ENCODE measurements around the gene ZNF688. TPM values are rescaled to one million over a fixed set of nuclear protein-coding genes. Genes with fewer than 3 reads are reported as not detected.

The ZNF688 gene
- total and polyA plus RNA-seq, 2 experiments from 2014 or later, result 4.0 to 4.4 TPM

DNA sequence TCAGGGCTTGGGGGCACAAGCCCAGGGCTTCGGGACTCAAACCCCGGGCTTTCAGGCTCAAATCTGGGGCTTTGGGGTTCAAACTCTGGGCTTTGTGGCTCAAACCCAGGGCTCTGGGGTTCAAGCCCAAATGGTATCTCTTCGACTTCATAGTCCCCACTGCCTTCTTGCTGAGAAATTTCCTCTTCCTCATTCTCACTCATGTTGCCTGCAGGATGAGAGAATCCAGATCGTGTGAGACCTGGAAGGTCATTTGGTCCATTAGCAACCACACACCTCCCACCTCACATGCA lies 45.7 kb downstream of the ZNF688 start:
- peak overlapping the region; percentile 89 for H3K4me3 ChIP-seq
- H3F3A ChIP-seq (replicated peaks; ENCODE audit: low read depth), result peaks cover 15% of the 10 kb centered on the region; the same call in 1 of the 2 replicates
- H3K4me2 ChIP-seq, result peak overlapping the region; percentile 91
- Mint-ChIP-seq H3K27me3 (ENCODE audit: insufficient read depth, low read depth, poor library complexity) (peaks cover 16% of the 10 kb centered on the region), H3K4me3 (peak overlapping the region; percentile 79), H3K9me3 (no peaks in the 10 kb centered on the region), H3K27ac (peak overlapping the region; percentile 61), H3K36me3 (ENCODE audit: low read depth) (peaks cover 7% of the 10 kb centered on the region), H3K4me1 (peaks cover 16% of the 10 kb centered on the region)
- H3K4me1 ChIP-seq (ENCODE audit: insufficient read depth), result peaks cover 13% of the 10 kb centered on the region
- H3K36me3 ChIP-seq (ENCODE audit: insufficient read depth), result no peaks in the 10 kb centered on the region
- DNase-seq (ENCODE audit: low spot score) (no peak), ATAC-seq (no peak)
- H3K27ac ChIP-seq (ENCODE audit: low read depth), result no peak overlapping the region
- no peak overlapping the region; the same call in 1 of the 2 replicates for H2AFZ ChIP-seq
- no peaks in the 10 kb centered on the region for H4K20me1 ChIP-seq (replicated peaks; ENCODE audit: insufficient read depth)
- peaks cover 7% of the 10 kb centered on the region; the same call in 1 of the 2 replicates for H3K79me2 ChIP-seq (replicated peaks; ENCODE audit: insufficient read depth)
- TF ChIP-seq ZNF331 (CRISPR knock-in tag; IDR thresholded peaks at IDR 0.05; ENCODE audit: low read depth), result no peak
- TF ChIP-seq CREB1 (CRISPR knock-in tag; IDR thresholded peaks at IDR 0.05; ENCODE audit: low read depth), result no peak
- TF ChIP-seq, protein P1, sequence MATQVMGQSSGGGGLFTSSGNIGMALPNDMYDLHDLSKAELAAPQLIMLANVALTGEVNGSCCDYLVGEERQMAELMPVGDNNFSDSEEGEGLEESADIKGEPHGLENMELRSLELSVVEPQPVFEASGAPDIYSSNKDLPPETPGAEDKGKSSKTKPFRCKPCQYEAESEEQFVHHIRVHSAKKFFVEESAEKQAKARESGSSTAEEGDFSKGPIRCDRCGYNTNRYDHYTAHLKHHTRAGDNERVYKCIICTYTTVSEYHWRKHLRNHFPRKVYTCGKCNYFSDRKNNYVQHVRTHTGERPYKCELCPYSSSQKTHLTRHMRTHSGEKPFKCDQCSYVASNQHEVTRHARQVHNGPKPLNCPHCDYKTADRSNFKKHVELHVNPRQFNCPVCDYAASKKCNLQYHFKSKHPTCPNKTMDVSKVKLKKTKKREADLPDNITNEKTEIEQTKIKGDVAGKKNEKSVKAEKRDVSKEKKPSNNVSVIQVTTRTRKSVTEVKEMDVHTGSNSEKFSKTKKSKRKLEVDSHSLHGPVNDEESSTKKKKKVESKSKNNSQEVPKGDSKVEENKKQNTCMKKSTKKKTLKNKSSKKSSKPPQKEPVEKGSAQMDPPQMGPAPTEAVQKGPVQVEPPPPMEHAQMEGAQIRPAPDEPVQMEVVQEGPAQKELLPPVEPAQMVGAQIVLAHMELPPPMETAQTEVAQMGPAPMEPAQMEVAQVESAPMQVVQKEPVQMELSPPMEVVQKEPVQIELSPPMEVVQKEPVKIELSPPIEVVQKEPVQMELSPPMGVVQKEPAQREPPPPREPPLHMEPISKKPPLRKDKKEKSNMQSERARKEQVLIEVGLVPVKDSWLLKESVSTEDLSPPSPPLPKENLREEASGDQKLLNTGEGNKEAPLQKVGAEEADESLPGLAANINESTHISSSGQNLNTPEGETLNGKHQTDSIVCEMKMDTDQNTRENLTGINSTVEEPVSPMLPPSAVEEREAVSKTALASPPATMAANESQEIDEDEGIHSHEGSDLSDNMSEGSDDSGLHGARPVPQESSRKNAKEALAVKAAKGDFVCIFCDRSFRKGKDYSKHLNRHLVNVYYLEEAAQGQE (IDR thresholded peaks at IDR 0.05; ENCODE audit: unreplicated experiment), result no peak
- TF ChIP-seq, protein P2, sequence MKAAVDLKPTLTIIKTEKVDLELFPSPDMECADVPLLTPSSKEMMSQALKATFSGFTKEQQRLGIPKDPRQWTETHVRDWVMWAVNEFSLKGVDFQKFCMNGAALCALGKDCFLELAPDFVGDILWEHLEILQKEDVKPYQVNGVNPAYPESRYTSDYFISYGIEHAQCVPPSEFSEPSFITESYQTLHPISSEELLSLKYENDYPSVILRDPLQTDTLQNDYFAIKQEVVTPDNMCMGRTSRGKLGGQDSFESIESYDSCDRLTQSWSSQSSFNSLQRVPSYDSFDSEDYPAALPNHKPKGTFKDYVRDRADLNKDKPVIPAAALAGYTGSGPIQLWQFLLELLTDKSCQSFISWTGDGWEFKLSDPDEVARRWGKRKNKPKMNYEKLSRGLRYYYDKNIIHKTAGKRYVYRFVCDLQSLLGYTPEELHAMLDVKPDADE (IDR thresholded peaks at IDR 0.05), result no peak
- H3K27me3 ChIP-seq (ENCODE audit: insufficient read depth), result no peaks in the 10 kb centered on the region
- no peaks in the 10 kb centered on the region for H3K9me2 ChIP-seq (ENCODE audit: insufficient read depth)

DNA sequence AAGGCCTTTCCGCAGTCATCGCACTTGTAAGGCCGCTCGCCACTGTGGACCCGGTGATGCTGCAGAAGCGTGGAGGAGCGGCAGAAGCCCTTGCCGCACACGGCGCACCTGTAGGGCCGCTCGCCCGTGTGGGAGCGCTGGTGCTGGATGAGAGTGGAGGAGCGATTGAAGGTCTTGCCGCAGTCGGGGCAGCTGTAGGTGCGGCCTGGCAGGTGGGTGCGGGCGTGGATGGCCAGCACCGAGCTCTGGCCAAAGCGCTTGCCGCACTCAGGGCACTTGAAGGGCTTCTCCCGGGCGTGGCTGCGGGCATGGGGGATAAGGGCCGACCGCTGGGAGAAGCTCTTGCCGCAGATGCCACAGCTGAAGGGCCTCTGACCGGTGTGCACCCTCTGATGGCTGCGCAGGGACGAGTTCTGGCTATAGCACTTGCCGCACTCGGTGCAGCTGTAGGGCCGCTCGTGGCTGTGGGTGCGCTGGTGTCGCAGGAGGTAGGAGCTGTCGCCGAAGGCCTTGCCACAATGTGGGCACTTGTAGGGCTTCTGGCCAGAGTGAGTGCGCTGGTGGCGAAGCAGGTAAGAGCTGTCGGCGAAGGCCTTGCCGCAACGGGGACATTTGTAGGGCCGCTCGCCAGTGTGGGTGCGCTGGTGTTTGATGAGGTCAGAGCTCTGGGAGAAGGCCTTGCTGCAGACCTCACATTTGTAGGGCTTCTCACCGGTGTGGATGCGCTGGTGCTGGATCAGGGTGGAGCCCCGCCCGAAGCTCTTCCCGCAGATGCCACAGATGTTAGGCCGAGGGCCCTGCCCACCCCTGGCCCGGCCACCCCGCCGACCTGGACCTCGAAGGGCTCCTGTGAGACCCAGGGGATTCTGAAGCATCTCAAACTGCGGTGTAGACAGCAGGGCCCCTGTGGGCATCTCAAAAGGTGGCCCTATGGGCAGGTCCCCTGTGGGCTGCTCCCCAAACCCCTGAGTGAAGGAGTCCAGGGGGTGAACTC lies 46.6 kb downstream of the ZNF688 start:
- peaks cover 7% of the 10 kb centered on the region; the same call in 1 of the 2 replicates for H3K79me2 ChIP-seq (replicated peaks; ENCODE audit: insufficient read depth)
- H4K20me1 ChIP-seq (replicated peaks; ENCODE audit: insufficient read depth), result no peaks in the 10 kb centered on the region
- peaks cover 11% of the 10 kb centered on the region for H3K27me3 Mint-ChIP-seq (ENCODE audit: insufficient read depth, low read depth, poor library complexity)
- ATAC-seq (no peak), DNase-seq (ENCODE audit: low spot score) (no peak)
- H3F3A ChIP-seq (replicated peaks; ENCODE audit: low read depth), result peaks cover 15% of the 10 kb centered on the region; the same call in 1 of the 2 replicates
- peaks cover 13% of the 10 kb centered on the region for H3K4me1 ChIP-seq (ENCODE audit: insufficient read depth)
- peaks cover 3% of the 10 kb centered on the region for H3K36me3 Mint-ChIP-seq (ENCODE audit: low read depth)
- H3K4me2 ChIP-seq, result no peak overlapping the region
- peak overlapping the region; percentile 37; the same call in 2 of the 3 replicates for H3K4me3 Mint-ChIP-seq
- H3K27me3 ChIP-seq (ENCODE audit: insufficient read depth), result no peaks in the 10 kb centered on the region
- H3K4me3 ChIP-seq, result no peak overlapping the region; the same call in 1 of the 2 replicates
- H2AFZ ChIP-seq, result no peak overlapping the region
- no peaks in the 10 kb centered on the region for H3K36me3 ChIP-seq (ENCODE audit: insufficient read depth)
- peaks cover 16% of the 10 kb centered on the region for H3K4me1 Mint-ChIP-seq
- no peaks in the 10 kb centered on the region for H3K9me2 ChIP-seq (ENCODE audit: insufficient read depth)
- H3K27ac Mint-ChIP-seq, result no peak overlapping the region
- H3K9me3 Mint-ChIP-seq, result no peaks in the 10 kb centered on the region
- H3K27ac ChIP-seq (ENCODE audit: low read depth), result no peak overlapping the region
- TF ChIP-seq ZNF114 (CRISPR knock-in tag; IDR thresholded peaks at IDR 0.05), result no peak
- TF ChIP-seq, protein P3, sequence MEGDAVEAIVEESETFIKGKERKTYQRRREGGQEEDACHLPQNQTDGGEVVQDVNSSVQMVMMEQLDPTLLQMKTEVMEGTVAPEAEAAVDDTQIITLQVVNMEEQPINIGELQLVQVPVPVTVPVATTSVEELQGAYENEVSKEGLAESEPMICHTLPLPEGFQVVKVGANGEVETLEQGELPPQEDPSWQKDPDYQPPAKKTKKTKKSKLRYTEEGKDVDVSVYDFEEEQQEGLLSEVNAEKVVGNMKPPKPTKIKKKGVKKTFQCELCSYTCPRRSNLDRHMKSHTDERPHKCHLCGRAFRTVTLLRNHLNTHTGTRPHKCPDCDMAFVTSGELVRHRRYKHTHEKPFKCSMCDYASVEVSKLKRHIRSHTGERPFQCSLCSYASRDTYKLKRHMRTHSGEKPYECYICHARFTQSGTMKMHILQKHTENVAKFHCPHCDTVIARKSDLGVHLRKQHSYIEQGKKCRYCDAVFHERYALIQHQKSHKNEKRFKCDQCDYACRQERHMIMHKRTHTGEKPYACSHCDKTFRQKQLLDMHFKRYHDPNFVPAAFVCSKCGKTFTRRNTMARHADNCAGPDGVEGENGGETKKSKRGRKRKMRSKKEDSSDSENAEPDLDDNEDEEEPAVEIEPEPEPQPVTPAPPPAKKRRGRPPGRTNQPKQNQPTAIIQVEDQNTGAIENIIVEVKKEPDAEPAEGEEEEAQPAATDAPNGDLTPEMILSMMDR (conservative IDR thresholded peaks at IDR 0.05; ENCODE audit: low read depth in 2 of 2), result no peak
- TF ChIP-seq POLR2AphosphoS5 (IDR thresholded peaks at IDR 0.05; ENCODE audit: low read depth), result no peak; the same call in 1 of the 2 replicates
- TF ChIP-seq CREB1 (CRISPR knock-in tag; IDR thresholded peaks at IDR 0.05; ENCODE audit: low read depth), result no peak
- no peak for TF ChIP-seq EZH2phosphoT487 (IDR thresholded peaks at IDR 0.05; ENCODE audit: unreplicated experiment)

All from GM23338 (cell line).